ENCODE measurements around the gene MORN4. TPM values are rescaled to one million over a fixed set of nuclear protein-coding genes. Genes with fewer than 3 reads are reported as not detected.
"Not testable (repeated sequence)": the region's sequence is repeated elsewhere in the genome, so short reads cannot be mapped to it uniquely, and the experiment has no call there.

Gene MORN4
- total RNA-seq, 1 donor from 2014 or later: 1.9 TPM

GRCh38 chr10:97651773-97652172 lies 18.5 kb upstream of the MORN4 start:
- no peaks in the 10 kb centered on the region for H3K9me3 Mint-ChIP-seq
- no peak overlapping the region for H3K4me3 Mint-ChIP-seq
- no peak for DNase-seq (ENCODE audit: low spot score)
- peaks cover 26% of the 10 kb centered on the region for H3K36me3 Mint-ChIP-seq (ENCODE audit: low read depth)
- intact Hi-C loops (cut with micrococcal nuclease): no loop called here
- no peaks in the 10 kb centered on the region for H3K27me3 Mint-ChIP-seq (ENCODE audit: insufficient read depth)
- H3K4me1 Mint-ChIP-seq (ENCODE audit: low read depth): peaks cover 18% of the 10 kb centered on the region
- H3K27ac Mint-ChIP-seq: no peak overlapping the region

GRCh38 chr10:97650726-97651125 lies 17.4 kb upstream of the MORN4 start:
- Mint-ChIP-seq H3K4me3 (no peak overlapping the region), H3K9me3 (no peaks in the 10 kb centered on the region)
- DNase-seq (ENCODE audit: low spot score): no peak

GRCh38 chr10:97649405-97649750 lies 16.1 kb upstream of the MORN4 start:
- peaks cover 18% of the 10 kb centered on the region for H3K4me1 Mint-ChIP-seq (ENCODE audit: low read depth)
- not testable (repeated sequence) for H3K9me3 Mint-ChIP-seq; DNase-seq (ENCODE audit: low spot score); H3K27me3 Mint-ChIP-seq (ENCODE audit: insufficient read depth)
- peak overlapping the region; percentile 45 for H3K27ac Mint-ChIP-seq
- H3K36me3 Mint-ChIP-seq (ENCODE audit: low read depth): peaks cover 28% of the 10 kb centered on the region
- intact Hi-C loops (cut with micrococcal nuclease): loop anchor here (1.0 to 2.0 kb wide), 5 partner anchors 9 to 485 kb away; partner anchors contain the start of genes AVPI1, MMS19, MORN4 and PI4K2A
- peak overlapping the region; percentile 39 for H3K4me3 Mint-ChIP-seq

More at GRCh38 chr10:97650726-97651125, 17.4 kb upstream of the MORN4 start:
- Mint-ChIP-seq H3K27me3 (ENCODE audit: insufficient read depth) (no peaks in the 10 kb centered on the region), H3K27ac (no peak overlapping the region), H3K4me1 (ENCODE audit: low read depth) (peaks cover 18% of the 10 kb centered on the region), H3K36me3 (ENCODE audit: low read depth) (peaks cover 19% of the 10 kb centered on the region)
- intact Hi-C loops (cut with micrococcal nuclease): no loop called here

DNA sequence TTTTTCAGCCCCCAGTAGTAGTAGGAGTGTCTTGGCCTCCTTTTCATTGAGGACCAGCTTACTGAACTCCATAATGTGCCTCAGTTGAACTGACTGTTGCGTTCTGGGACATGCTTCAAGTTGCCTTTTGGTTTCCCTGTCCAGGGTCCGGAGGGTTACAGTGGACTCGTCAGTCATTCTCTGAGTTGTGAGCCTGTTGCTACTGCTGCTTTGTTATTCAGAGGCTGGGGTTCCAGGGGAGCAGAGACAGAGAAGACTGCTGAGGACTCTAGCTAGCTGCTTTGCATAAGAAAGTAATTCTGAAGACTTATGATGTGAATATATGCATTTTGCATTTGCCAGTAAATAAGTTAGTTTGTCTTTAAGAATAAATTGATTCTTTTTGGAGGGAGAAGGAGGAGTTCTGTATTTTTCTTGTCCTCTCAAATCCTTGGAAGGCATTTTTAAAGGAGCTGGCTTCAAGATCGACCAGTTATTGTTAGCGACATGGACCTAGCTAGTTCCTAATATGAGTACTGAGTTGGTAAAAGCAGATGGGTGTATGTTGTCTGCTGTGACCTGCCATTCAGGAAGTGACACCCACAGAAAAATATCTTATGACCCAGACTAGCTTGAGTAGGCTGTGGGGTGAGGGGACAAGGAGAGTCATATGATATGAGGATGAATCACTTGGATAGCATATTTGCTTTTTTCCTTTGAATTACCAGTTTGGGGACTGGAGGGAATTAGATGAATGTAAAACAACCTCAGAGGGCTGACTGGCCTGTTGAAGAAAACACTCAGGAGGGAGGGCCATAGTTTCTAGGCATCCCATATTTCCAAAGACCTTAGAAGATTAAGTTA lies 15.5 kb upstream of the MORN4 start:
- DNase-seq (ENCODE audit: low spot score): peak; percentile 24
- Mint-ChIP-seq H3K36me3 (ENCODE audit: low read depth) (peaks cover 27% of the 10 kb centered on the region), H3K27me3 (ENCODE audit: insufficient read depth) (no peaks in the 10 kb centered on the region), H3K4me3 (peak overlapping the region; percentile 39), H3K9me3 (no peaks in the 10 kb centered on the region), H3K4me1 (ENCODE audit: low read depth) (peaks cover 18% of the 10 kb centered on the region), H3K27ac (peak overlapping the region; percentile 45)
- intact Hi-C loops (cut with micrococcal nuclease): loop anchor here (1.0 to 2.0 kb wide), 5 partner anchors 8 to 486 kb away; partner anchors contain the start of genes AVPI1, MMS19, MORN4 and PI4K2A

- peaks cover 20% of the 10 kb centered on the region for H3K36me3 Mint-ChIP-seq (ENCODE audit: low read depth)
- intact Hi-C loops (cut with micrococcal nuclease): no loop called here
- DNase-seq (ENCODE audit: low spot score): no peak
These were observed 14.3 kb upstream of the MORN4 start for GRCh38 chr10:97647556-97647955.

GRCh38 chr10:97644936-97645335 lies 11.6 kb upstream of the MORN4 start:
- H3K4me1 Mint-ChIP-seq (ENCODE audit: low read depth): peaks cover 39% of the 10 kb centered on the region
- H3K27ac Mint-ChIP-seq: no peak overlapping the region
- H3K27me3 Mint-ChIP-seq (ENCODE audit: insufficient read depth): no peaks in the 10 kb centered on the region
- H3K4me3 Mint-ChIP-seq: no peak overlapping the region
- H3K36me3 Mint-ChIP-seq (ENCODE audit: low read depth): peaks cover 16% of the 10 kb centered on the region
- H3K9me3 Mint-ChIP-seq: no peaks in the 10 kb centered on the region
- intact Hi-C loops (cut with micrococcal nuclease): loop anchor here (5.0 kb wide), 2 partner anchors 328 to 813 kb away; partner anchors contain the start of genes FRAT1 and LCOR
- no peak for DNase-seq (ENCODE audit: low spot score)

More at GRCh38 chr10:97647556-97647955, 14.3 kb upstream of the MORN4 start:
- H3K27me3 Mint-ChIP-seq (ENCODE audit: insufficient read depth): no peaks in the 10 kb centered on the region
- peaks cover 27% of the 10 kb centered on the region for H3K4me1 Mint-ChIP-seq (ENCODE audit: low read depth)
- peak overlapping the region; percentile 52 for H3K27ac Mint-ChIP-seq
- H3K9me3 Mint-ChIP-seq: no peaks in the 10 kb centered on the region
- no peak overlapping the region for H3K4me3 Mint-ChIP-seq

DNA sequence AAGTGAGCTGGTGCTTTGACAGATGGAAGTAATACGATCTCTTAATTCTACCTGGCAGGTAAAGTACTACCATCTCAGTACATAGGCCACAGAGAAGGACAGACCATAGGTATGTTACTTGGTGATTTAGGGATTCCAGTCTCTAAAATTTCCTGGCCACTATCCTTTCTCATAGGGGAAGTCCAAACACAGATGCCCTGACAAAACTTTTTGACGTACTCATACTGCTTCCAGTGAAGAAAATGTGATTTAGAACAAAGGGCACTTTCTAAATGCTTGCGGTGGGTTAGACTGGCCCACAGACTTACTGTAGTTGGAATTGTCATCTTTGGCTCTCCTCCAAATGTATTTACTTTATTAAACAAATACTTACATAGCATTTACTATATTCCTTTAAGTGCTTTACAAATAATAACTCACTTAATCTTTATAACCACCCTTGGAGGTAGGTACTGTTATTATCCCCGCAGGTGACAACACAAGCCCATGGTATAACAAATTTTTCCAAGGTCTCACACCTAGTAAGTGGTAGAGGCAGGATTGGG lies 10.2 kb upstream of the MORN4 start:
- Mint-ChIP-seq H3K36me3 (ENCODE audit: low read depth) (peaks cover 16% of the 10 kb centered on the region), H3K9me3 (no peaks in the 10 kb centered on the region), H3K27ac (no peak overlapping the region), H3K4me3 (peak overlapping the region; percentile 96), H3K27me3 (ENCODE audit: insufficient read depth) (no peaks in the 10 kb centered on the region), H3K4me1 (ENCODE audit: low read depth) (peaks cover 31% of the 10 kb centered on the region)
- DNase-seq (ENCODE audit: low spot score): no peak
- intact Hi-C loops (cut with micrococcal nuclease): loop anchor here (5.0 kb wide), 2 partner anchors 326 to 811 kb away; partner anchors contain the start of genes FRAT1 and LCOR

GRCh38 chr10:97642471-97643159 lies 9.3 kb upstream of the MORN4 start:
- H3K36me3 Mint-ChIP-seq (ENCODE audit: low read depth): peaks cover 16% of the 10 kb centered on the region
- H3K4me3 Mint-ChIP-seq: peak overlapping the region; percentile 96
- H3K27me3 Mint-ChIP-seq (ENCODE audit: insufficient read depth); DNase-seq (ENCODE audit: low spot score); H3K27ac Mint-ChIP-seq; H3K9me3 Mint-ChIP-seq: not testable (repeated sequence)
- peaks cover 26% of the 10 kb centered on the region for H3K4me1 Mint-ChIP-seq (ENCODE audit: low read depth)
- intact Hi-C loops (cut with micrococcal nuclease): loop anchor here (5.0 kb wide), 2 partner anchors 325 to 810 kb away; partner anchors contain the start of genes FRAT1 and LCOR

GRCh38 chr10:97640868-97641811 lies 7.8 kb upstream of the MORN4 start:
- intact Hi-C loops (cut with micrococcal nuclease): loop anchor here (1.0 to 5.0 kb wide), 14 partner anchors 8 to 1980 kb away; partner anchors contain the start of genes ARHGAP19, AVPI1, EXOSC1 and FRAT1
- Mint-ChIP-seq H3K9me3 (no peaks in the 10 kb centered on the region), H3K36me3 (ENCODE audit: low read depth) (peaks cover 14% of the 10 kb centered on the region), H3K4me1 (ENCODE audit: low read depth) (peaks cover 23% of the 10 kb centered on the region), H3K27me3 (ENCODE audit: insufficient read depth) (peaks cover 1% of the 10 kb centered on the region), H3K4me3 (peak overlapping the region; percentile 96), H3K27ac (peak overlapping the region; percentile 86)
- peak; percentile 17 for DNase-seq (ENCODE audit: low spot score)

DNA sequence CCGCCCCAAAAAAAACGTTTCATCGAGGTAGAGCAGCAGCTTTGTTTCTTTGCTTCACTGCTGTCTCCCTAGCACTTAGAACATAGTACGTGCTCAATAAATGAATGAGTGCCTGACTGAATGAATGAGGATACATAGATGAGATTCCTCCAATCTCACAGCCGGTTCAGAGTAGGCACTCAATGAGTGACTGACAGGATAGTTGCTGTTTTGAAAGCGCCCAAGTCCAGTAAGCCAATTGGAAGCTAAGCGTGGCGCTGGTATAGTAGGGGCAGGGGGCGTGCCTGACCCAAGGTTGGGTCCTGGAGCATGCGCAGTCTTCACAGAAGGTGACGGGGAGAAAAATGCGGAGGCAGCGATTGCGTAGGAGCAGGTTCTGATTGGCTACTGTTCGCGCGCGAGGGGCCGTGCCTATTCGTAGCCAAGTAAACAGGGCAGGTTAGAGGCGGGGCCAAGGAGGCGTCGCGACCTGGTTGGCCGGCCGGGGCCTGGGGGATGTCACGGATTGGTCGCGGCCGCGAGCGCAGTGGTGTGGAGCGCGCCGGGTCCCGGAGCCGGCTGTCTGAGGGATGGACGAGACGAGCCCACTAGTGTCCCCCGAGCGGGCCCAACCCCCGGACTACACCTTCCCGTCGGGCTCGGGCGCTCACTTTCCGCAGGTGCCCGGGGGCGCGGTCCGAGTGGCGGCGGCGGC lies 7.0 kb upstream of the MORN4 start, which contains the start of gene PI4K2A:
Gene PI4K2A (plus strand): TSS at position 498 of the 694 bp plus-strand sequence. CDS start 72 bp downstream, at position 570.
- H3K9me3 Mint-ChIP-seq: no peaks in the 10 kb centered on the region
- peak; percentile 99 for DNase-seq (ENCODE audit: low spot score)
- peaks cover 11% of the 10 kb centered on the region for H3K36me3 Mint-ChIP-seq (ENCODE audit: low read depth)
- peak within 1 kb of the TSS; percentile 96 for H3K4me3 Mint-ChIP-seq
- H3K4me1 Mint-ChIP-seq (ENCODE audit: low read depth): peaks cover 23% of the 10 kb centered on the region
- intact Hi-C loops (cut with micrococcal nuclease): loop anchor here (1.0 to 5.0 kb wide), 13 partner anchors 9 to 1980 kb away; partner anchors contain the start of genes ARHGAP19, AVPI1, EXOSC1 and FRAT1
- peaks cover 1% of the 10 kb centered on the region for H3K27me3 Mint-ChIP-seq (ENCODE audit: insufficient read depth)
- peak within 1 kb of the TSS; percentile 86 for H3K27ac Mint-ChIP-seq

DNA sequence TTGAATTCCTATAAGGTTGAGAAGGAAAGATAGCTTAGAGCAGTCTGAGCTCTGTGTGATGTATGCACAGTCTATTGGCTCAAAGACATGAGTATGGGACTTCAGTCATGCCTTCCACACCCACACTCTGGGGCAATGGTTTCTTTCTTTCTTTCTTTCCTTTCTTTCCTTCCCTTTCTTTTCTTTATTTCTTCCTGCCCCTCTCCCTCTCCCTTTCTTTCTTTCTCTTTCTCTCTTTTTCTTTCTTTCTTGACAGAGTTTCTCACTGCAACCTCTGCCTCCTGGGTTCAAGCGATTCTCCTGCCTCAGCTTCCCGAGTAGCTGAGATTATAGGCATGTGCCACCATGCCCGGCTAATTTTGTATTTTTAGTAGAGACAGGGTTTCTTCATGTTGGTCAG lies 5.8 kb upstream of the MORN4 start:
- not testable (repeated sequence) for H3K9me3 Mint-ChIP-seq

More for the DNA sequence above, 5.8 kb upstream of the MORN4 start:
- H3K4me3 Mint-ChIP-seq; H3K27me3 Mint-ChIP-seq (ENCODE audit: insufficient read depth); H3K36me3 Mint-ChIP-seq (ENCODE audit: low read depth); H3K27ac Mint-ChIP-seq; intact Hi-C loops (cut with micrococcal nuclease); DNase-seq (ENCODE audit: low spot score): not testable (repeated sequence)
- H3K4me1 Mint-ChIP-seq (ENCODE audit: low read depth): peaks cover 23% of the 10 kb centered on the region

All from activated T-helper 1 cell treated with anti-CD3 and anti-CD28 coated beads, Interleukin-12 subunit alpha, Interleukin-12 subunit beta, Interleukin-2, Interleukin-4 antibody, amounts not matched to agents 30 ng/mL and 10 ng/mL and 1 ng/mL, durations not matched to agents 14 hours and 24 hours and 36 hours (primary cell).